NCI-H2107 treated with DMSO at 0.1 percent for 48 hours (cell line): ENCODE data around the gene NAGA.
"Not testable (repeated sequence)": the region's sequence is repeated elsewhere in the genome, so short reads cannot be mapped to it uniquely, and the experiment has no call there.

Experiments used
- DNase-seq: peaks from one replicate; lab custom pipeline; 2025; ENCODE audit not compliant: unreplicated experiment; lab: John Stamatoyannopoulos, UW

Gene NAGA

GRCh38 chr22:42070517-42071422 is at the start of gene NAGA:
Gene NAGA, minus strand, starts transcription at chr22:42070812. Its CDS starts 515 bp downstream, at chr22:42070297.
- DNase-seq: peak; percentile 77

- DNase-seq: no peak
These were observed 46.3 kb upstream of the NAGA start for GRCh38 chr22:42116848-42117424.

GRCh38 chr22:42115420-42115830 is 44.8 kb upstream of the NAGA start:
- not testable (repeated sequence) for DNase-seq

GRCh38 chr22:42114721-42115120 is 44.1 kb upstream of the NAGA start:
- no peak for DNase-seq

- DNase-seq: not testable (repeated sequence)
These were observed 42.2 kb upstream of the NAGA start for GRCh38 chr22:42112793-42113192.

- DNase-seq: no peak
These were observed 41.2 kb upstream of the NAGA start for GRCh38 chr22:42111798-42112197.

- no peak for DNase-seq
These were observed 38.2 kb upstream of the NAGA start for GRCh38 chr22:42108848-42109247.

- DNase-seq: not testable (repeated sequence)
These were observed 33.8 kb upstream of the NAGA start for GRCh38 chr22:42104332-42104860.

GRCh38 chr22:42101199-42101598 is 30.6 kb upstream of the NAGA start:
- no peak for DNase-seq

- peak; percentile 39 for DNase-seq
These were observed 20.8 kb upstream of the NAGA start for GRCh38 chr22:42091455-42091782.

GRCh38 chr22:42090596-42091454 is 20.2 kb upstream of the NAGA start, which contains the start of gene NDUFA6:
Gene NDUFA6, minus strand, starts transcription at chr22:42090772. Its CDS starts 28 bp downstream, at chr22:42090744.
- peak; percentile 88 for DNase-seq

GRCh38 chr22:42086051-42086450 is 15.4 kb upstream of the NAGA start:
- DNase-seq: no peak

GRCh38 chr22:42084874-42085273 is 14.3 kb upstream of the NAGA start:
- DNase-seq: no peak

GRCh38 chr22:42083119-42083518 is 12.5 kb upstream of the NAGA start:
- no peak for DNase-seq

- DNase-seq: no peak
These were observed 9.7 kb upstream of the NAGA start for GRCh38 chr22:42080287-42080686.

- peak; percentile 87 for DNase-seq
These were observed 9.0 kb upstream of the NAGA start, which contains the start of gene SMDT1 for GRCh38 chr22:42079319-42080251. Gene SMDT1, plus strand, starts transcription at chr22:42079700. Its CDS starts 69 bp downstream, at chr22:42079769.

- DNase-seq: no peak
These were observed 8.1 kb upstream of the NAGA start for GRCh38 chr22:42078469-42079318.

- DNase-seq: no peak
These were observed 7.0 kb upstream of the NAGA start for GRCh38 chr22:42077486-42078125.
